Measurements from ENCODE around the gene DNAJA2. TPM values are rescaled to one million over a fixed set of nuclear protein-coding genes. Genes with fewer than 3 reads are reported as not detected.
"Not testable (repeated sequence)": the region's sequence is repeated elsewhere in the genome, so short reads cannot be mapped to it uniquely, and the experiment has no call there.

The DNAJA2 gene
- total and polyA plus RNA-seq, 4 donors = 80.2 to 102 (median 87.5) TPM

DNA sequence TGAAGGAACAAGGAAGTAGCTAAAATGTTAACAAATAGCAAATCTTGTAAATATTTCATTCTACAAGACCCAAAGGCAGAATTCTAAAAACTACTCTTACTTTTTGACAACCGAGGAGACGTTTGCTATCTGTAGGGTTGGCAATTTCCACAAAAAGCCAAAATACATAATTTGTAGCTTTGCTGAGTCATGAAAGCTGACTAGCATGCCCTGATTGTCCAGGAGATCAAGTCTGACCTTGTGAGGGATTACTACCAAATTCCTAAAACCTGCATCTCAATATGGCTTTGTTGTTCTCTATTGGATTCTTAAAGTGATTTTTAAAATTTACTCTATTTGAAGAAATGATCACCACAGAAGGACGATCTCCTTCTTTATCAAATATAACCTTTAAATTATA lies 10.8 kb downstream of the DNAJA2 start:
- Histone ChIP-seq H3K4me3 (ENCODE audit: low read depth, low read length) (no peak overlapping the region), H3K4me1 (ENCODE audit: control insufficient read depth, insufficient read depth, low read length) (no peaks in the 10 kb centered on the region), H3K27ac (ENCODE audit: low read depth, low read length) (no peak overlapping the region), H3K36me3 (ENCODE audit: control insufficient read depth, insufficient read depth, low read length) (peaks cover 61% of the 10 kb centered on the region), H3K9me3 (ENCODE audit: control insufficient read depth, insufficient read depth, low read length) (no peaks in the 10 kb centered on the region), H3K27me3 (ENCODE audit: control insufficient read depth, insufficient read depth, low read length) (no peaks in the 10 kb centered on the region)
- DNase-seq (ENCODE audit: low read depth in 4 of 6, low spot score in 6 of 6) = no peak
- 90% methylated on average over 2 of the region's 3 CpGs for WGBS (ENCODE audit: insufficient coverage)

- H3K27ac ChIP-seq (ENCODE audit: low read depth, low read length) = no peak overlapping the region
- H3K9me3 ChIP-seq (ENCODE audit: control insufficient read depth, insufficient read depth, low read length) = no peaks in the 10 kb centered on the region
- H3K4me3 ChIP-seq (ENCODE audit: low read depth, low read length) = no peak overlapping the region
- peak in 1 of 6 donors; percentile 7 for DNase-seq (ENCODE audit: low read depth in 4 of 6, low spot score in 6 of 6)
- H3K4me1 ChIP-seq (ENCODE audit: control insufficient read depth, insufficient read depth, low read length) = no peaks in the 10 kb centered on the region
- WGBS (ENCODE audit: insufficient coverage) = 79% methylated on average over 6 of the region's 9 CpGs
- no peaks in the 10 kb centered on the region for H3K27me3 ChIP-seq (ENCODE audit: control insufficient read depth, insufficient read depth, low read length)
- H3K36me3 ChIP-seq (ENCODE audit: control insufficient read depth, insufficient read depth, low read length) = peaks cover 62% of the 10 kb centered on the region
Observed at GRCh38 chr16:46961373-46962353, 11.8 kb downstream of the DNAJA2 start.

DNA sequence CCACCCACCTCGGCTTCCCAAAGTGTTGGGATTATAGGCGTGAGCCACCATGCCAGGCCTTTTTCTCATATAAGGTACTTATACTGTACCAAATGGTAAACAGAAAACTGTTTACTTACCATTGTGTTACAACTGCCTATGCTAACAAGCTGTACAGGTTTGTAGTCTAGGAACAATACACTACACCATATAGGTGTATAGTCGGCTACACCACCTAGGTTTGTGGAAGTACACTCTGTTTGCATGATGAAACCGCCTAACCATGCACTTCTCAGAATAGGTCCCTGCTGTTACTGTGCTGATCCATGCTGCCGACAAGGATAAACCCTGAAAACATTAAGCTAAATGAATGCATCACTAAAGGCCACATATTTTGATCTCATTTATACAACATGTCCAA lies 18.9 kb downstream of the DNAJA2 start:
- no CpG with 5 or more reads among the region's 5 CpGs for WGBS (ENCODE audit: insufficient coverage)
- H3K36me3 ChIP-seq (ENCODE audit: control insufficient read depth, insufficient read depth, low read length) = peaks cover 29% of the 10 kb centered on the region
- no peak overlapping the region for H3K27ac ChIP-seq (ENCODE audit: low read depth, low read length)

GRCh38 chr16:46950009-46950408 lies 23.5 kb downstream of the DNAJA2 start:
- Histone ChIP-seq H3K27ac (ENCODE audit: low read depth, low read length) (no peak overlapping the region), H3K36me3 (ENCODE audit: control insufficient read depth, insufficient read depth, low read length) (peaks cover 7% of the 10 kb centered on the region), H3K27me3 (ENCODE audit: control insufficient read depth, insufficient read depth, low read length) (no peaks in the 10 kb centered on the region), H3K4me3 (ENCODE audit: low read depth, low read length) (no peak overlapping the region), H3K9me3 (ENCODE audit: control insufficient read depth, insufficient read depth, low read length) (no peaks in the 10 kb centered on the region), H3K4me1 (ENCODE audit: control insufficient read depth, insufficient read depth, low read length) (no peaks in the 10 kb centered on the region)
- no peak for DNase-seq (ENCODE audit: low read depth in 4 of 6, low spot score in 6 of 6)
- WGBS (ENCODE audit: insufficient coverage) = no CpG with 5 or more reads among the region's 1 CpG

More for the DNA sequence above, 18.9 kb downstream of the DNAJA2 start:
- no peaks in the 10 kb centered on the region for H3K4me1 ChIP-seq (ENCODE audit: control insufficient read depth, insufficient read depth, low read length)
- H3K4me3 ChIP-seq (ENCODE audit: low read depth, low read length) = no peak overlapping the region
- H3K9me3 ChIP-seq (ENCODE audit: control insufficient read depth, insufficient read depth, low read length) = no peaks in the 10 kb centered on the region
- H3K27me3 ChIP-seq (ENCODE audit: control insufficient read depth, insufficient read depth, low read length) = no peaks in the 10 kb centered on the region
- no peak for DNase-seq (ENCODE audit: low read depth in 4 of 6, low spot score in 6 of 6)

DNA sequence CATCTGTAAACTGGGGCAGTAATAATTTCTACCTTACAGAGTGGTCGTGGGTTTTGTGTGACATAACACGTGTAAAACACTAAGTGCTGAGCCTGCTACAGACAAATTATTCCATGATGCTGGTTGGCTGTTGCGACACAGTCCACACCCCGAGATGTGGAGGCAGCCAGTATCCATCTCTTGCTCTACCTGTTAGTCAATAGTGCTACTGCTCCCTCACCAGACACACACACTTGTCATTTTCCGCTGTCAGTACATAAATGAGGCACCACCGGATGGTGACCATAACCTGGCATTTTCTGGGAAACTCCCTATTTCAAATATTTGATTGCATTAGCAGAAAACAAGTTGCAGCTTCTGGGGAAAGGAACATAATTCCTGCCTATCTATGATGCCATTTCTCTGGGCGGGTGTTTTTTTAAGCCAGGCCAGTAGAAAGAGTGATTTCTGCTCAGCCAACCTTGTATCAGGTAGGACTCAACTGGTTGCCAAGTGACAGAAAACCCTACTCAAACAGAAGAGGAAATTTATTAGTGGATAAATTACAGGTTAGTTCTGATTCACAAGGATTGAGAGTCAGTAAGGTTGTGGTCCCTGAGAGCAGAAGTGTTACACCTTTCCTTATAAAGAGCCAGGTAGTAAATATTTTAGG lies 24.1 kb downstream of the DNAJA2 start:
- no peak overlapping the region for H3K4me3 ChIP-seq (ENCODE audit: low read depth, low read length)
- H3K36me3 ChIP-seq (ENCODE audit: control insufficient read depth, insufficient read depth, low read length) = peaks cover 6% of the 10 kb centered on the region
- no peak overlapping the region for H3K27ac ChIP-seq (ENCODE audit: low read depth, low read length)
- no peaks in the 10 kb centered on the region for H3K27me3 ChIP-seq (ENCODE audit: control insufficient read depth, insufficient read depth, low read length)
- no peaks in the 10 kb centered on the region for H3K4me1 ChIP-seq (ENCODE audit: control insufficient read depth, insufficient read depth, low read length)
- 90% methylated on average over 5 of the region's 7 CpGs for WGBS (ENCODE audit: insufficient coverage)
- H3K9me3 ChIP-seq (ENCODE audit: control insufficient read depth, insufficient read depth, low read length) = no peaks in the 10 kb centered on the region
- DNase-seq (ENCODE audit: low read depth in 4 of 6, low spot score in 6 of 6) = no peak

DNA sequence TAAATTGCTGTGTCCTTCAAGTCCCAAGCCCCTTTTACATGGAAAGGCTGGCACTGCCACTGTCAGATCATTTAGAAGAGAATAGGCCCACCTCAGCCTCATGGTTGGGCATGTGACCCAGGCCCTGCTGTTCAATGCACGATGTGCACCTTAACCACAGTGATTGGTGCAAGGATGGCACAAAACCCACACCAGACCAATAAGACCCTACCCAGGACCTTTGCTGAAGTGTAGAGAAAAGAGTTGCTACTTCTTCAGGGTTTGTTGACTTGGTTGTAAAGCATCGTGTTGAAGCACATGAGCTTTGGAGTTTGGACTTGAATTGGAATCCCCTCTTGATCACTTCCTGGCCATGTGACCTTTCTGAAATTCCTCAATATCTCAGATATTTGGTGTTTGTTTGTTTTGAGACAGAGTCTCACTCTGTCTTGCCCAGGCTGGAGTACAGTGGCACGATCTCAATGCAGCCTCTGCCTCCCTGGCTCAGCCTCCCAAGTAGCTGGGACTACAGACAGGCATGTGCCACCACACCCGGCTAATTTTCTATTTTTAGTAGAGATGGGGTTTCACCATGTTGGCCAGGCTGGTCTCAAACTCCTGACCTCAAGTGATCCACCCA lies 24.8 kb downstream of the DNAJA2 start:
- DNase-seq (ENCODE audit: low read depth in 4 of 6, low spot score in 6 of 6) = no peak
- Histone ChIP-seq H3K36me3 (ENCODE audit: control insufficient read depth, insufficient read depth, low read length) (peaks cover 2% of the 10 kb centered on the region), H3K27me3 (ENCODE audit: control insufficient read depth, insufficient read depth, low read length) (no peaks in the 10 kb centered on the region), H3K4me1 (ENCODE audit: control insufficient read depth, insufficient read depth, low read length) (no peaks in the 10 kb centered on the region), H3K4me3 (ENCODE audit: low read depth, low read length) (no peak overlapping the region), H3K27ac (ENCODE audit: low read depth, low read length) (no peak overlapping the region), H3K9me3 (ENCODE audit: control insufficient read depth, insufficient read depth, low read length) (no peaks in the 10 kb centered on the region)
- 40% methylated on average over 1 of the region's 4 CpGs for WGBS (ENCODE audit: insufficient coverage)

DNA sequence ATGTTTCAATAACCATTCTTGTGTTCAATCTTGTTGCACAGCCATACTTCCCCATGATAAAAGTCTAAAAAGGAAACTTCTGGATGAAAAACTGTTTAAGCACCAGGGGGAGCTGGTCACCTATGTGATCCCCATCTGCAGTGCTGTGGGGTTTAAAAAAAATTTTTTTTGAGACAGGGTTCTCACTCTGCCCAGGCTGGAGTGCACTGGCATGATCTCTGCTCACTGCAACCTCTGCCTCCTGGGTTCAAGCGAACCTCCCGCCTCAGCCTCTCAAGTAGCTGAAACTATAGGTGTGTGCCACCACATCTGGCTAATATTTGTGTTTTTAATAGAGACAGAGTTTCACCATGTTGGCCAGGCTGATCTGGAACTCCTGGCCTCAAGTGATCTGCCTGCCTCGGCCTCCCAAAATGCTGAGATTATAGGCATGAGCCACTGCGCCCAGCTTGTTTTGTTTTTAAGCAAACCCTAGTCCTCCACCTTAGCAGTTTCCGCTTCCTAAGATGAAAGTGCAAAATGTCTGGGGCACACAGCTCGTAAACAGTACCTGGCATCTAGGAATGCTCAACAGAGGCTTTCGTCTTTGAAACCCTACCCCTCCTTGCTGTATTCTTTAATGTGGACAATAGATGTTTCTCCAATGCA lies 25.4 kb downstream of the DNAJA2 start:
- 95% methylated on average over 5 of the region's 7 CpGs for WGBS (ENCODE audit: insufficient coverage)
- Histone ChIP-seq H3K27me3 (ENCODE audit: control insufficient read depth, insufficient read depth, low read length) (no peaks in the 10 kb centered on the region), H3K36me3 (ENCODE audit: control insufficient read depth, insufficient read depth, low read length) (no peaks in the 10 kb centered on the region), H3K4me3 (ENCODE audit: low read depth, low read length) (no peak overlapping the region), H3K9me3 (ENCODE audit: control insufficient read depth, insufficient read depth, low read length) (no peaks in the 10 kb centered on the region), H3K4me1 (ENCODE audit: control insufficient read depth, insufficient read depth, low read length) (no peaks in the 10 kb centered on the region), H3K27ac (ENCODE audit: low read depth, low read length) (no peak overlapping the region)
- DNase-seq (ENCODE audit: low read depth in 4 of 6, low spot score in 6 of 6) = peak in 4 of 6 donors; percentile 10 to 73 (median 37)

- H3K27me3 ChIP-seq (ENCODE audit: control insufficient read depth, insufficient read depth, low read length) = not testable (repeated sequence)
Observed at GRCh38 chr16:46944713-46945112, 28.8 kb downstream of the DNAJA2 start.

GRCh38 chr16:46937536-46937935 lies 35.9 kb downstream of the DNAJA2 start:
- Histone ChIP-seq H3K4me1 (ENCODE audit: control insufficient read depth, insufficient read depth, low read length) (no peaks in the 10 kb centered on the region), H3K9me3 (ENCODE audit: control insufficient read depth, insufficient read depth, low read length) (no peaks in the 10 kb centered on the region), H3K27ac (ENCODE audit: low read depth, low read length) (no peak overlapping the region), H3K4me3 (ENCODE audit: low read depth, low read length) (no peak overlapping the region), H3K27me3 (ENCODE audit: control insufficient read depth, insufficient read depth, low read length) (no peaks in the 10 kb centered on the region), H3K36me3 (ENCODE audit: control insufficient read depth, insufficient read depth, low read length) (no peaks in the 10 kb centered on the region)
- no peak for DNase-seq (ENCODE audit: low read depth in 4 of 6, low spot score in 6 of 6)

More at GRCh38 chr16:46944713-46945112, 28.8 kb downstream of the DNAJA2 start:
- H3K27ac ChIP-seq (ENCODE audit: low read depth, low read length); H3K9me3 ChIP-seq (ENCODE audit: control insufficient read depth, insufficient read depth, low read length); DNase-seq (ENCODE audit: low read depth in 4 of 6, low spot score in 6 of 6); H3K4me3 ChIP-seq (ENCODE audit: low read depth, low read length); H3K36me3 ChIP-seq (ENCODE audit: control insufficient read depth, insufficient read depth, low read length); H3K4me1 ChIP-seq (ENCODE audit: control insufficient read depth, insufficient read depth, low read length): not testable (repeated sequence)
- WGBS (ENCODE audit: insufficient coverage) = 97% methylated on average over 6 of the region's 8 CpGs
